ENCODE results near the gene LTF. TPM values are rescaled to one million over a fixed set of nuclear protein-coding genes. Genes with fewer than 3 reads are reported as not detected.

LTF gene
- total RNA-seq, 4 donors from 2014 or later: 0.62 to 5.1 (median 1.1) TPM

DNA sequence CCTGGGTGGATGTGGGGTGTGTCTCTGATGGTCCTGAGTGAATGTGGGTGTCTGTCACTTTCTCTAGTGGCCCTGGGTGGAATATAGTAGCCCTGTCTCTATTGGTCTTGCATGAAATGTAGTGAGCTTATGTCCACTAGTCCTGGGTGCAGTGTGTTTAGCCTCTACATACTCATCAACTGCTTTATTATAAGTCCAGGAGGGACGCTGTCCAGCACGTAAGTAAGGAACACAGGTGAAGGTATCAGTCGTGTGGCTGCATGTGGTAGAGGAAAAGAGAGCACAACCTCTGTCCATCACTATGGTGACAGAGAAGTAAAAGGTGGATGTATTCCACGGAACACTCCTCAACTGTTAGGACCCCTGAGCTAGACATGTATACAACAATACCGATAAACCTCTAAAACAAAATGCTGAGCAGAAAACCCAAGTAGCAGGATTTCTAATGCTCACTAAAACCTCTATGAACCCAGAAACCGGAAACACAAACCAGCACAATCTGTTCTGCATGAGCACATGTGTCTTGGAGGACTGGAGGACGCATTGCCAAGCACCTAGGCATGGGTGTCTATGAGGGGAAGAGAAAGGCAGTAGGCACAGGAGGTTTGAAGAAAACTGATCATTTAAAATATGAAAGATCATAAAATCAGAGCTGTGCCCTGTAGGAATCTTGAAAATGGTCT lies 11.0 kb downstream of the LTF start:
- Histone ChIP-seq H3K9me3 (no peaks in the 10 kb centered on the region), H3K4me3 (no peak overlapping the region), H3K27me3 (no peaks in the 10 kb centered on the region), H3K36me3 (no peaks in the 10 kb centered on the region), H3K4me1 (no peaks in the 10 kb centered on the region), H3K27ac (no peak overlapping the region)
- TF ChIP-seq POLR2A (IDR thresholded peaks at IDR 0.05): no peak
- TF ChIP-seq, protein P1, sequence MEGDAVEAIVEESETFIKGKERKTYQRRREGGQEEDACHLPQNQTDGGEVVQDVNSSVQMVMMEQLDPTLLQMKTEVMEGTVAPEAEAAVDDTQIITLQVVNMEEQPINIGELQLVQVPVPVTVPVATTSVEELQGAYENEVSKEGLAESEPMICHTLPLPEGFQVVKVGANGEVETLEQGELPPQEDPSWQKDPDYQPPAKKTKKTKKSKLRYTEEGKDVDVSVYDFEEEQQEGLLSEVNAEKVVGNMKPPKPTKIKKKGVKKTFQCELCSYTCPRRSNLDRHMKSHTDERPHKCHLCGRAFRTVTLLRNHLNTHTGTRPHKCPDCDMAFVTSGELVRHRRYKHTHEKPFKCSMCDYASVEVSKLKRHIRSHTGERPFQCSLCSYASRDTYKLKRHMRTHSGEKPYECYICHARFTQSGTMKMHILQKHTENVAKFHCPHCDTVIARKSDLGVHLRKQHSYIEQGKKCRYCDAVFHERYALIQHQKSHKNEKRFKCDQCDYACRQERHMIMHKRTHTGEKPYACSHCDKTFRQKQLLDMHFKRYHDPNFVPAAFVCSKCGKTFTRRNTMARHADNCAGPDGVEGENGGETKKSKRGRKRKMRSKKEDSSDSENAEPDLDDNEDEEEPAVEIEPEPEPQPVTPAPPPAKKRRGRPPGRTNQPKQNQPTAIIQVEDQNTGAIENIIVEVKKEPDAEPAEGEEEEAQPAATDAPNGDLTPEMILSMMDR (IDR thresholded peaks at IDR 0.05 in 4 of 5, conservative IDR thresholded peaks at IDR 0.05 in 1 of 5): no peak
- in situ Hi-C loops (cut with MboI; ENCODE audit: low sequenced_read_pairs in 4 of 4) (no loop called here), intact Hi-C loops (cut with DNase I; ENCODE audit: low total_unique reads) (no loop called here)
- ATAC-seq (no peak), DNase-seq (no peak)

DNA sequence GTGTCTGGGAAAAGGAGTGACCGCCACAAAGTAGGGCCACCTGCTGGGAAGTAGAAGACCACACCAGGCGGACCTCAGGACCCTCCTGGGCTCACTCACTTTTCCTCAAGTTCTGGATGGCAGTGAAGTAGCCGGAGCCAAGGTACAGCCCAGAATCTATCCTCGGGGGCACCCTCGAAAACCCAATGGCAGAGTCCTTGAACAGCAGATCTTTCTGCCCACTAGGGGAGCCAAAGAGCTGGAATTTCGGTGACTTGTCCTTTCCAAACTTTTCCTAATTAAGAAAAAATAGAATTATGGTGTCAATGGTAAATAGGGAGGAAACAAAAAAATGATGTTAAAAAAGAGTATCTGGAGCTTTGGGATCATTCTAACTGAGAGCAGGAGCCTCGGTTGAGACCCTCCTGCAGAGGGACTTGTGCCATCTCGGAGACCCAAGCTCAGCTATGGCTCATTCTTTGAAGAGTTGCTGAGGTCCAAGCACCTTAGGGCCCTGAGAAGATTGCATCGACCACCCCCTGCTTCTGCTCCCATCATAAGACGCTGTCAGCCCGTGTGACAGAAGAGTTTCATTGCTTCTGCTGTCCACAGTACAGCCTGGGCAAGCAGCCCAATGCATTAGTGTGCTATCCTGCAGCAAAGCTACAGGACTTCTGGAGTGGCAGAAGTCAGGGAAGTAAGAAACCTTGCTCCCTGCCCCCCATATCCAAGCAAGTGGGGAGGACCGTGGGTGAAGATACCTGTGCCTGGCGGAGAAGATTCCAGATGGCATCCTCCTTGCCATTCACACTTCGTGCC lies 14.8 kb downstream of the LTF start:
- intact Hi-C loops (cut with DNase I; ENCODE audit: low total_unique reads) (no loop called here), in situ Hi-C loops (cut with MboI; ENCODE audit: low sequenced_read_pairs in 4 of 4) (no loop called here)
- DNase-seq: no peak

DNA sequence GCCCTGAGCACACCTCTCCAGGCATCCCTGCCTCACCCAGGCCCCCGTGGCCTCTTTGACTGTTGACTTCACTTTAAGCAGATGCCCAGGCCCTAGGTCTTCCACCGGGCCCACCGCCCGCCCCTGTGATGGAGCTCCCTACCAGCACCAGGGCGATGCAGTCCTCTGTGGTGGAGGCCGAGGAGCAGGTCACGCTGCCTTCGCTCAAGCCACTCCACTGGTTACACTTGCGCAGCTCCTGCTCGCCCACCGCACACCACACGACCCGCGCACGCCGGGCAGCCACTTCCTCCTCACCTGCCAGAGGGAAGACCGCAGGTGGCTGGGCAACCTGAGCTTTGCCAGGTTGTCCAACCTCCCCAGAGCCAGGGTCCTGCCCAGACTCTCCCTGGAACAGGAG lies 16.0 kb downstream of the LTF start:
- intact Hi-C loops (cut with DNase I; ENCODE audit: low total_unique reads) (no loop called here), in situ Hi-C loops (cut with MboI; ENCODE audit: low sequenced_read_pairs in 4 of 4) (no loop called here)
- ATAC-seq (no peak), DNase-seq (no peak)
- no peak overlapping the region for H3K27ac ChIP-seq
- no peaks in the 10 kb centered on the region for H3K27me3 ChIP-seq
- no peak overlapping the region for H3K4me3 ChIP-seq
- no peak for TF ChIP-seq POLR2A (IDR thresholded peaks at IDR 0.05)
- TF ChIP-seq, protein P1 (IDR thresholded peaks at IDR 0.05 in 4 of 5, conservative IDR thresholded peaks at IDR 0.05 in 1 of 5): no peak
- no peaks in the 10 kb centered on the region for H3K9me3 ChIP-seq
- H3K36me3 ChIP-seq: no peaks in the 10 kb centered on the region
- H3K4me1 ChIP-seq: no peaks in the 10 kb centered on the region

More for the DNA sequence above, 14.8 kb downstream of the LTF start:
- H3K9me3 ChIP-seq: no peaks in the 10 kb centered on the region
- ATAC-seq: peak in 1 of 2 donors; percentile 51
- no peaks in the 10 kb centered on the region for H3K36me3 ChIP-seq
- H3K27ac ChIP-seq: no peak overlapping the region
- no peak overlapping the region for H3K4me3 ChIP-seq
- H3K4me1 ChIP-seq: no peaks in the 10 kb centered on the region
- no peak for TF ChIP-seq POLR2A (IDR thresholded peaks at IDR 0.05)
- TF ChIP-seq, protein P1 (IDR thresholded peaks at IDR 0.05 in 4 of 5, conservative IDR thresholded peaks at IDR 0.05 in 1 of 5): peak; percentile 18 to 54 (median 21)
- H3K27me3 ChIP-seq: no peaks in the 10 kb centered on the region

DNA sequence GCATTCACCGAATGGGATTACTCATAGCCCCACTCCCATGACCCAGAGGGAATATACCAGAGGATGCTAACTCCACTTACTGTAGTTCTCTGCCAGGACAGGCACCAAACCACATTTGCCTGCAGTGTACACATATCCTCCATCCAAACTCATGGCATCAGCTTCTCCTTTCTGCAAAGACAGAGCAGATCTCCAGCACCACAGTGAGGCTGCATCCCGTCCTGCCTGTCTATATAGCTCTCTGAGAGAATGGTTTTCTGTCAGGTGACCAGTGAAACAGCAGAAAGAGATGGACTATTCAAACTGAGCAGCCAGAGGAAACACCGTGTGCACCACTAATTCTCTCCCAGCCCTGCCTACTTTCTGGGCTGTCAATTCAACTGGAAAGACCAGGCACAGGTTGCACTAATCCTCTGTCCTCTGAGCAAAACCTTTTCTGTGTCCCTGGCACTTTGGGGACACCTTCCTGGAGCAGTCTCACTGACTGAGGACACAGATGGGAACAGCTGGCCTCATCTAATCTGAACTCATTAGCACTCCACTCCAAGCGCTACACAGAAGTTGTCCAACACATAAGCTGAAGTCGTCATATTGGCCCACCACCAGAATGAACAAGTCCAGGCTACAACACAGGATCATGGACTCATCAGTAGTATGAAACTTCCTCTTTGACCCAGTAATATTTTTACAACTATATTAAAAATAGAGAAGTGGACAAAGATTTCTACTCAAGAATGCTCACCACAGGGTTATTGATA lies 17.3 kb downstream of the LTF start:
- ATAC-seq (no peak), DNase-seq (no peak)
- in situ Hi-C loops (cut with MboI; ENCODE audit: low sequenced_read_pairs in 4 of 4) (no loop called here), intact Hi-C loops (cut with DNase I; ENCODE audit: low total_unique reads) (no loop called here)
- no peak overlapping the region for H3K4me3 ChIP-seq
- no peaks in the 10 kb centered on the region for H3K4me1 ChIP-seq
- H3K36me3 ChIP-seq: no peaks in the 10 kb centered on the region
- H3K27ac ChIP-seq: no peak overlapping the region
- no peaks in the 10 kb centered on the region for H3K9me3 ChIP-seq
- TF ChIP-seq, protein P1 (IDR thresholded peaks at IDR 0.05 in 4 of 5, conservative IDR thresholded peaks at IDR 0.05 in 1 of 5): no peak
- no peak for TF ChIP-seq POLR2A (IDR thresholded peaks at IDR 0.05)
- H3K27me3 ChIP-seq: no peaks in the 10 kb centered on the region

All from gastrocnemius medialis (tissue), 4 donors.